GM12874 (cell line): ENCODE data around the gene PSMA7.

Source experiments
- CTCF ChIP-seq: IDR thresholded peaks from 2 replicates; pipeline ENCODE4 v1.5.1; 2011; ENCODE audit warnings: low read depth, mild to moderate bottlenecking, control low read depth, low read length, moderate library complexity; ENCODE audit not compliant: insufficient read depth

The PSMA7 gene

DNA sequence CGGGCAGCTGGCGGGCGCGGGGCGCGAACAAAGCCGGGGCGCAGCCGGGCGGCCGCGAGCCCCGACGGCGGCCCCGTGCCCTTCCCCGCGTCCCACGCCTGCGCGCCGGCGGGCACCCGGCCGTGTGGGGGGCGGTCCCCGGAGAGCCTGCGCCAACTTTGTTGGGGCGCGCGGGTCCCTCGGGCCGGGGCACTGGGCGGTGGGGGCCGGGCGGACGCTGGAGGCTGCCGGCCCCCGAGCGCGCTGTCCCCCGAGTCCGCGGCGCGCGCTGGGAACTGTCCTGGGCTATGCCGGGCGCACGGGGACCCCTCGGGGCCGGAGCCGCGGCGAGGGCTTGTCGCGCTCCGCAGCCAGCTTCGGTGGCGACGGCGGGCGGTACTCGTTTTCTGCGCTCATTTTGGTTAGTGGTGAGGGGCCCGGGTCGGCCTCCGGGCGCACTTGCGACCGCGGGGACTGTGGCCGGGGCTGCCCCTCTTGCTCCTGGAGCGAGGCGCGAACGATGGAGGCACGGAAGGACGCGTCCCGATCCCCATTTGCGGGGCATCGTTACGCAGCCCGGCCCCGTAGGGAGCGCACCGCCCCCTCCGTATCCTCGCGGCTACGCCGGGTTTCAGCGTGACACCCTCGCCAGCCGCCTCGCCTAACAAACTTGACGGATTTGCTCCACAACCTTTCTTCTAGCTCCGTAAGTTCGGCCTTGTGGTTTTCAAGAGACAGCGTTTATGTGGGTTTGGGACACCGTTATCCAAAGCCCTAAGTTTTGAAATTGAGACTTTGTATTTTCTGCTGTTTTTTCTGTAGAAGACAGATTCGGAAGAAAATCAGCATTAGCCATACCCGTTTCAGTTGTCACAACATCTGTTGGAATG is 997 bp upstream of the PSMA7 start:
- no peak for TF ChIP-seq CTCF

GRCh38 chr20:62142252-62143080 is 728 bp downstream of the PSMA7 start:
- TF ChIP-seq CTCF, result no peak

DNA sequence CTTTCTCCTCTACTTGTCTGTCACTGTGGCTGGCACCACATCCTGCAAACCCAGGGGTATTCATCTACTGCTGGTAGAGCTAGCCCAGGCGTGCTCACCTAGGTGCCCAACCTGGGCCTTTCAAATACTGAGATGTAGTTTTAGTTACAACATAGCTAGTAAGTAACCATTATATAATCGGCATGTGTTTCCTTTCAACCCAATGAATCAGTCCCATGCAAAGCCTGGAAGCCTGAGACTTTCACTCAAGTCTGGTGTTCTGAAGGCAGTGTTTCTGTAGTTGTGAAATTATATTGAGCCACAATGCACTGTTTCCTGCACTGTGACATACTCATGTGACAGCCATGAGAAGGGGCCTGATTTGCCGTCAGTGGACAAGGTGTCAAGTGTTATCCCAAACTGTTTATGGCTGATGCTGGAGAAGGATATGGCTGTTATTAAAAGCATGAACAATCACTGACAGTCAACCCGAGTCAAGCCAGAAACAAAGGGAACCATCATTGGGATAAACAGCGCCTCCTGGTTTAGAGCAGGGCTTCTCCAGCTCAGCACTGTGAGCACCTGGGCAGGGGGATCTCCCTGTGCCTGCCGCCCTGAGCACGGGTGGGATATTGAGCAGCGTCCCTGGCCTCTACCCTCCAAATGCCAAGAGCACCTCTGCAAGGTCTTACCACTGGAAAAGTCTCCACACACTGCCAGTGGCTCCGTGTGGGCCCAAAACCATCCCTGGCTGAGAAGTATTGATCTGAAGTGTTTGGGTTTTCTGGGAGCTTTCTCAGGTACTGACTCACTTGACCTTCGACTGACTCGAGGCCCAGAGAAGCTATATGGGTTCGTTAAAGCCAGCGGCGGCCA is 1.6 kb downstream of the PSMA7 start:
- TF ChIP-seq CTCF, result peak; percentile 17; the same call in 1 of the 2 replicates

- TF ChIP-seq CTCF, result no peak
These were observed 2.2 kb downstream of the PSMA7 start for GRCh38 chr20:62141043-62141396.

DNA sequence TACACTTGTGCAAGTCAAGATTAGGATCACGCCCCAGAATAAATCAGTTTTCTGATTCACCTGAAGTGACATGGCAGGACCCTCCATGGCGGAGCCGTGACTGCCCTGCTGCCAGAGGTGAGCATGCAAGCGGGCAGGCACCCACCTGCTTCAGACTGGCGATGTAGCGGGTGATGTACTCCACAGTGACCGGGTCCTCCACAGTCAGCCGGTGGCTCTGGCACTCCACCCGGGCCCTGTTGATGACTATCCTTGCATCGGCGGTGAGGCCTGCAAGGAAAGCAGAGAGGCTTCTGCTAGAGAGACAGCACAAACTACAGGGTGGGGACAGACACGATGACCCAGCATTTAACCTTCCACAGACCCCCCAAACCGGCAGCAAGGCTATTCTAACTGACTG is 3.6 kb downstream of the PSMA7 start:
- TF ChIP-seq CTCF, result no peak

DNA sequence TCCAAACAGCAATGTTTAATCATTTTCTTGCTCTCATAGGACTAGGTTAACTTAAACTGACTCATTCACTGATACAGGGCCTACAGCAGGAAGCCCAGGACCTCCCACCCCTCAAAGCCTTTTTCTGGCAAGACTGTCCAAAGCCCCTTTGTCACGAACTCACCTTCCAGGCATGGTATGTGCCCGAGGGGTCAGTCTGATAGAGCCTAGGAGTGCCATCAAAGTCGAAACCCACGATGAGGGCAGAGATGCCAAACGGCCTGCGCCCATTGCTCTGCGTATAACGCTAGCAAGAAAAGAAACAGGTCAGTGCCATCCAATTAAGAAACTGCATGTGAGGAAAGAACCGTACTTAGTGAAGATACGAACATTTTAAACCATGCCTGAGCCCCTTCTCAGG is 4.3 kb downstream of the PSMA7 start:
- TF ChIP-seq CTCF, result no peak

DNA sequence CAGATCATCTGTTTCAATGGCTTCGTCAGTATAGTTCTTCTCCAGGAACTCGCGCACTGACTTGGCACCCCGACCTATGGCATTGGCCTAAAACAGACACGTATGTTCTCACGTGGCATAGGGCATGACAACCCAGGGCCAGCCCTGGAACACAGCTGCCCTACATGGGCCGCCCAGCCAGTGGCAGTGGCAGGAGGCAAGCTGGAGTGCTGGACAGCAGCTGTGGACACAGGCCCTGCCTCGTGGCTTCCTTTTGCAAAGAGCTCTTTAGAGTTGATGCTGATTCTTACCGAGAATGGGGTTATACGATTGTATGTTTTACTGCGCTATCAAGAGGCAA is 5.0 kb downstream of the PSMA7 start:
- TF ChIP-seq CTCF, result no peak
